BJ (cell line): ENCODE results near the gene PLEKHO2. TPM values are rescaled to one million over a fixed set of nuclear protein-coding genes. Genes with fewer than 3 reads are reported as not detected.

Source experiments
- CTCF ChIA-PET: fragments of 350-600 bp; formaldehyde crosslinking; extraction: SDS; loops from one replicate; lab custom pipeline; 2021; ENCODE audit warnings: antibody characterized with exemption, inconsistent platforms; lab: Yijun Ruan, JAX
- POLR2A ChIA-PET: fragments of 300-600 bp; sonication (Branson Sonifier 250); formaldehyde crosslinking; extraction: SDS; loops from one replicate; lab custom pipeline; 2021; ENCODE audit warnings: antibody characterized with exemption; lab: Charles Lee
- DNase-seq: peaks from one replicate; pipeline ENCODE4 v3.0.0-alpha.2; 2011; ENCODE audit warnings: low read depth
- H3K27me3 ChIP-seq: 2 replicates; pipeline ENCODE4 v1.6.0; 2011; ENCODE audit warnings: low read length; ENCODE audit not compliant: control insufficient read depth, insufficient read depth
- H3K36me3 ChIP-seq: 2 replicates; pipeline ENCODE4 v1.5.1; 2011; ENCODE audit warnings: low read length; ENCODE audit not compliant: control insufficient read depth, insufficient read depth
- H3K4me3 ChIP-seq: 2 replicates; pipeline ENCODE4 v1.5.1; 2011; ENCODE audit warnings: low read depth, mild to moderate bottlenecking, control low read depth, low read length
- polyA plus RNA-seq: library from polyadenylated mRNA; depleted of rRNA; stranded (reverse); fragments of >200 nt; gene quantifications from 2 replicates; pipeline ENCODE4 v1.2.3, GENCODE V29; 2011
- TF ChIP-seq, protein P1 (sequence below): IDR thresholded peaks from 2 replicates; pipeline ENCODE4 v1.5.1; 2011; ENCODE audit warnings: low read depth, mild to moderate bottlenecking, control low read depth, inconsistent platforms, low read length, moderate library complexity; ENCODE audit not compliant: insufficient read depth

Gene PLEKHO2
- polyA plus RNA-seq, 1 experiment: 33.6 TPM

DNA sequence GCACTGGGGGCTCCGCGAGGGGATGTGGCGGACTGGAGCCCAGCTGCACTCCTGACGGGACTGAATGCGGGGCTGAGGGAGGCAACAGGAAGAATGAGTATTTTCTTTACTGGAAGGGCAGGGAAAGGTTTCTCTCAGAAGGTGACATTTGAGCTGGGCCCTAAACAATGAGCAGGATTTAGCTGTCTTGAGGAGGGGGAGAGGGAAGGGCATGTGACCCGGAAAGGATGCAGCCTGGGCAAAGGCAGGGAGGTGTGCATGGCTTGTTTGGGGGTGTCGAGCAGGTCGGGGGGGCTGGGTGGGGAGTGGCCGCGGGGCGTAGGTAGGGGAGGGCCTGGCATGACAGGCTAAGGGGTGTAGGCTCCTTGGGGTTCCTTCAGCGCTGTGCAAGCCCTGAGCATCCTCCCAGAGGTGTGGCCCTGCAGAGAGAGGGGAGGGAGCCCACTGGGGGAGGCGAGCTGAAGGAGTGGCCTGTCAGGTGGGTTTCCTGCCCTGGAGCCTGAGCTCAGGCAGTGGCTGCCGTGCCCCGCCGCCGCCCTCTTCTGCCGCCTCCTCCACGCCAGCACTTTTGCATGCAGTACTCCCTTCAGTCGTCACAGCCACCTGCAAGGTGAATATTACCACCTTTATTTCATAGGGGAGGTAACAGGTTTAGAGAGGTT, 52.8 kb downstream of the PLEKHO2 start:
- Histone ChIP-seq H3K4me3 (no peak overlapping the region), H3K27me3 (no peaks in the 10 kb centered on the region), H3K36me3 (no peaks in the 10 kb centered on the region; the same call in 1 of the 2 replicates)
- ChIA-PET CTCF (interaction anchor here (0.9 to 2.4 kb wide), 4 partner anchors 7 to 37 kb away, joined by 3 to 6 read pairs (median 4); no protein-coding TSS in a partner anchor), POLR2A (no interaction called here)
- TF ChIP-seq, protein P1, sequence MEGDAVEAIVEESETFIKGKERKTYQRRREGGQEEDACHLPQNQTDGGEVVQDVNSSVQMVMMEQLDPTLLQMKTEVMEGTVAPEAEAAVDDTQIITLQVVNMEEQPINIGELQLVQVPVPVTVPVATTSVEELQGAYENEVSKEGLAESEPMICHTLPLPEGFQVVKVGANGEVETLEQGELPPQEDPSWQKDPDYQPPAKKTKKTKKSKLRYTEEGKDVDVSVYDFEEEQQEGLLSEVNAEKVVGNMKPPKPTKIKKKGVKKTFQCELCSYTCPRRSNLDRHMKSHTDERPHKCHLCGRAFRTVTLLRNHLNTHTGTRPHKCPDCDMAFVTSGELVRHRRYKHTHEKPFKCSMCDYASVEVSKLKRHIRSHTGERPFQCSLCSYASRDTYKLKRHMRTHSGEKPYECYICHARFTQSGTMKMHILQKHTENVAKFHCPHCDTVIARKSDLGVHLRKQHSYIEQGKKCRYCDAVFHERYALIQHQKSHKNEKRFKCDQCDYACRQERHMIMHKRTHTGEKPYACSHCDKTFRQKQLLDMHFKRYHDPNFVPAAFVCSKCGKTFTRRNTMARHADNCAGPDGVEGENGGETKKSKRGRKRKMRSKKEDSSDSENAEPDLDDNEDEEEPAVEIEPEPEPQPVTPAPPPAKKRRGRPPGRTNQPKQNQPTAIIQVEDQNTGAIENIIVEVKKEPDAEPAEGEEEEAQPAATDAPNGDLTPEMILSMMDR: no peak
- no peak for DNase-seq

DNA sequence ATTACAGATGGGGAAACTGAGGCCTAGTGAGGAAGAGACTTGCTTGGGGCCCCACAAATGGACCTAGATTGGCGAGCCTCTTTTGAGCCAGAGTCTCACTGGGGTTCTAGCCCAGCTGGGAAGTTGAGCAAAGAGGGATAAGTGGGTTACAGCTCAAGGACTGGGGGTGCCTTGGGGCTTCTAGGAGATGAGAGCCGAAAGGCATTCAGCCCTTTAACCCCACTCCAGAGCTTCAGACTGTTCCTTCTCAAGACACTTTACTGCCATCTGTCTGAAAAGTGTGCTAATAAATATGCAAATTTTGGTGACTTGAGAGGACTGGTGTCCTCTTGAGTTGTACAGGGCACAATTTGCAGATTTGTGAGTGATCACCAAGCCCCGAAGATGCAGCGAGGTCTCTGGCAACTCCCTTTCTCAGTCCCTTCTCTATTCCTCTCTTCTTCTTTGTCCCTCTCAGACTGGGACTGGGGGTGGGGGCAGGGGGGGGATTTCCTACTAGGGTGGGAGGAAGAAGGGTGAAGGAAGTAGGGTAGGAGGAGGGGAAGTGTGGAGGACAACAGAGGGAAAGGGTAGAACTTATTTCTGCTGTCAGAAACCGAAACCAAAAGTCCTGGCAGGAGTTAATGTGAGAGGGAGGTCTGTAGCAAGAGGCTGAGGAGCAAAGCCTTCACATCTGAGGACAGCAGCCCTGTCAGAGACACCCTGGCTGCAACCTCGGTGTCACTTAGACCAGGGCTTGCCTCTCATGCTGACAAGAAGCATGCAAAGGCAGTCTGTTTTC, 53.8 kb downstream of the PLEKHO2 start:
- Histone ChIP-seq H3K4me3 (no peak overlapping the region), H3K27me3 (no peaks in the 10 kb centered on the region), H3K36me3 (no peaks in the 10 kb centered on the region; the same call in 1 of the 2 replicates)
- POLR2A ChIA-PET: no interaction called here
- TF ChIP-seq, protein P1: no peak
- CTCF ChIA-PET: interaction anchor here (2.2 kb wide), 1 partner anchor 38 kb away, joined by 6 read pairs; no protein-coding TSS in a partner anchor
- no peak for DNase-seq

DNA sequence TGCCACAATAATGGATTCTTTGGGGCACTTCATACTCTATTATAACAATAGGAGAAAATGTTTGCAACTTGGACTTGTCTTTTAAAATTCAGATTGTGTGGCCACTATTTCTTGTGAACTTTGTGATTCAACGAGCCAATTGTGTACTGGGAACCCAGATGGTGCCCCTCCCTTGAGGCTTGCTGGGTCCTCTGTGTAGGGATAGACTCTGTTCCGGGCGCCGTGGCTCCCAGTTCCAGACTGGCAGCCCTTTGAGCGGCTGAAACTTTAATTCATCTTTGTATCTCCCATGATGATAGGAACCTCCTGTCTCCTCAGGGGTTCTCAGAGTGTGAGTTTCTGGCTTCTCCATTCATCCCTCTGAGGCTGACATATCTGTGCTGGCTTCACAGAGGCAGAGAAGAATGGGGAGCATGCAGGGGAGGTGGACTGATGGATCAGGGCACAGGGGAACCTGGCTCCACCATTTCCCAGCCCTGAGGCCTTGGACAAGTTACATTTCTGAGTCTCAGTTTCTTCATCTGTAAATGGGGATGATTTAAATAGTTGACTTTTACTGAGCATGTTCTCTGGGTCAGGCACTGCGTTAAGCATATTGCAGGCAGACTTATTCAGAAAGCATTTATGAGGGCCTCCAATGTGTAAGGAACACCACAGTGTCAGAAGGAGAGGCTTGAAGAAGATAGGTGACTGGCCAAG, 54.8 kb downstream of the PLEKHO2 start:
- DNase-seq: no peak
- Histone ChIP-seq H3K27me3 (no peaks in the 10 kb centered on the region), H3K36me3 (no peaks in the 10 kb centered on the region; the same call in 1 of the 2 replicates), H3K4me3 (no peak overlapping the region)
- ChIA-PET CTCF (interaction anchor here (0.7 kb wide), 1 partner anchor 169 kb away, joined by 3 read pairs; no protein-coding TSS in a partner anchor), POLR2A (no interaction called here)
- TF ChIP-seq, protein P1: no peak

DNA sequence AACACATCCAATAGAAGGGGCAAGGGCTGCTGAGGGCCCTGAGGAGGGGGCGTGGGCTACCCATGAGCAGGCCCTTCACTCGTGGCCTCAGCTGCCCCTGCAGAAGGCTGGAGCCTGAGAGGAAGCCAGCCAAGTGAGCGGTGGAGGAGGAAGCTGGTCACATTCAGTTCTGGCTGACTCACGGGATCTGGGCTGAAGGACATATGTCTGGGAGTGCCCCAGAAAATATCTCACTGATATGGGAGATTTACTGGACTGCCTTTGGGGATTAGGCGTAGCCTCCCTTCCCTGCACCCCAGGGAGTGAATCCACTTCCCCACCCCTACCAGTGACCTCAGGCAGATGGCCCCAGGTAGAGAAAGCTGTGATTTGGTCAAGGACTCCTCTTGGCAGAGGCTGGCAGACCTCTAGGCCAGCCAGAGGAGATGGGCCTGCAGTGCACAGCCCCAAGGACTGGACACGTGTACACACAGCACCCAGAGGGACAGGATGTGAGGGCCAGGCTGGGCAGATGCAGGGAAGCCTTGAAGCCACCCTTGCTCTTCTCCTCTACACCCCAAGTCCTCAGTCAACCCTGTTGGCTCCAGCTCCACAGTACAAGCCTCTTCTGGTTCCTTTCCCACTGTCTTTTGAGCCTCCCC, 55.8 kb downstream of the PLEKHO2 start:
- Histone ChIP-seq H3K4me3 (no peak overlapping the region), H3K27me3 (no peaks in the 10 kb centered on the region), H3K36me3 (no peaks in the 10 kb centered on the region)
- no peak for DNase-seq
- TF ChIP-seq, protein P1: no peak
- ChIA-PET CTCF (interaction anchor here (0.6 to 1.1 kb wide), 3 partner anchors 9 to 170 kb away, joined by 3 read pairs; no protein-coding TSS in a partner anchor), POLR2A (no interaction called here)
